GM10266 (cell line): ENCODE measurements around the gene TP63.

ENCODE experiments used
- DNase-seq: peaks from one replicate; pipeline ENCODE4 v3.0.0; 2012; ENCODE audit errors: extremely low spot score
- TF ChIP-seq, protein P1 (sequence below): IDR thresholded peaks from 2 replicates; pipeline ENCODE4 v1.5.1; 2012; ENCODE audit warnings: mild to moderate bottlenecking, low read depth; ENCODE audit not compliant: control insufficient read depth, insufficient read depth; ENCODE audit errors: missing control alignments

Gene TP63

DNA sequence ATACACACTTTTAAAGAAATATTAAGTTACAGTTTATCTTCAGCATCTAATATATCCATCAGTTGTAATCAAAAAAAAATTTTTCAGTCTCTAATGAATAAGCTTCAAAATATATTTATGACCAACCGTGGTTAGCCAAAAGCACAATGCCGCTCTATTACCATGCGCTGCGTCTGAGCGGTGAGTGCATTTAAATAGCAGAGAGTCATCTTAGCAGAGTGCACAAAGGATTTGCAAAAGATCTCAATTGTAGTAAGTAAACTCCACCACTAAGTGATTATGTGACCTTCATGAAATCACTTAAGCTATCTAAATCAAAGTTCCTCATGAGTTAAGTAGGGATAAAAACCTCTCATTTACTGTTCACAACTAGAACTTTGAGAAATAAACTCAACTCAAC is 4.9 kb downstream of the TP63 start:
- DNase-seq, result no peak
- TF ChIP-seq, protein P1, sequence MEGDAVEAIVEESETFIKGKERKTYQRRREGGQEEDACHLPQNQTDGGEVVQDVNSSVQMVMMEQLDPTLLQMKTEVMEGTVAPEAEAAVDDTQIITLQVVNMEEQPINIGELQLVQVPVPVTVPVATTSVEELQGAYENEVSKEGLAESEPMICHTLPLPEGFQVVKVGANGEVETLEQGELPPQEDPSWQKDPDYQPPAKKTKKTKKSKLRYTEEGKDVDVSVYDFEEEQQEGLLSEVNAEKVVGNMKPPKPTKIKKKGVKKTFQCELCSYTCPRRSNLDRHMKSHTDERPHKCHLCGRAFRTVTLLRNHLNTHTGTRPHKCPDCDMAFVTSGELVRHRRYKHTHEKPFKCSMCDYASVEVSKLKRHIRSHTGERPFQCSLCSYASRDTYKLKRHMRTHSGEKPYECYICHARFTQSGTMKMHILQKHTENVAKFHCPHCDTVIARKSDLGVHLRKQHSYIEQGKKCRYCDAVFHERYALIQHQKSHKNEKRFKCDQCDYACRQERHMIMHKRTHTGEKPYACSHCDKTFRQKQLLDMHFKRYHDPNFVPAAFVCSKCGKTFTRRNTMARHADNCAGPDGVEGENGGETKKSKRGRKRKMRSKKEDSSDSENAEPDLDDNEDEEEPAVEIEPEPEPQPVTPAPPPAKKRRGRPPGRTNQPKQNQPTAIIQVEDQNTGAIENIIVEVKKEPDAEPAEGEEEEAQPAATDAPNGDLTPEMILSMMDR, result no peak

DNA sequence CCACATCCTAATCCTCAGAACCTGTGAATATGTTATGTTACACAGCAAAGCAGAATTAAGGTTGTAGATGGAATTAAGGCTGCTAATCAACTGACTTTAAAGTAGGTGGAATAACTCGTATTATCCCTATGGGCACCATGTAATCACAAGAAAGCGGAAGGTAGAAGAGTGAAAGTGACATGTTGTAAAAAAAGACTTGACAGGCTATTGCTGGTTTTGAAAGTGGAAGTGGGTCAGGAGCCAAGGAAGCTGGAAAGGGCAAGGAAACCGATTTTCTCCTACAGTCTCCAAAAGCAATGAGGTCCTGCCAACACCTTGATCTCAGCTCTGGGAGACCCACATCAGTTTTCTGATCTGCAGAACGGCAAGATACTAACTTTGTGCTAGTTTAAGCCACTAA is 6.6 kb downstream of the TP63 start:
- no peak for DNase-seq
- TF ChIP-seq, protein P1, result no peak

DNA sequence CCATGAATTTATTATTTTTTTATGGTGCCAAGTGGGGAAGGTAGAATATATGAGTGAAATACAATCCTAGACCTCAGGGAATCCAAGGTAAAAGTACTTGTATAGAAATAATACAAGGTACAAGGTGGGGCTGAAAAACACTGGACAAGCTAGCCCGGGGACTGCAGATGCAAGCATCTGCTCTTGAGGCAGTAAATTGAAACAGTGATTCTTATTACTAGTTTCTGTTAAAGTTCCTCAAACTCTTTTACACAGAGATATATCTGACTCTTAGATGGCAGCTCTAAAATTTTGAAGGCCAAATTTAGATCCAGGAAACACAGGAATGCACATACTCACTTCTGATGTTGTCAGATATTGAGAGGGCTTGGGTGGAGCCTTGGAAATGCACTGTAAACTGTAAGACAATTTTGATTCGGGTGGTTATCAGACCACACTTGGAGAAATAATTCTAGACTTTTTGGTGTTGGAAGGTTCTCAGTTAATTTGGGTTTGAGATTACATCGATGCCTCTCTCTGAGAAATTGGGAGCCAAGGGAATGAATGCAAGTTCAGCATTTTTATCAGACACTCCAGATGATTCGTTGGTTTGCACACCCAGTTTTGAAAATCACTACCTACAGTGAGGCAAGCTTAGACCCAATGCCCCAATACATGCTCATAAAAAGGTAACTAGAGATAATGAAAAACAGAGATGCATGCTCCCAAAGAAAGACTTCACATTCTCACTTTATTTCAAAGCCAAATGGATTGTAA is 7.3 kb downstream of the TP63 start:
- DNase-seq, result no peak
- TF ChIP-seq, protein P1, result no peak

DNA sequence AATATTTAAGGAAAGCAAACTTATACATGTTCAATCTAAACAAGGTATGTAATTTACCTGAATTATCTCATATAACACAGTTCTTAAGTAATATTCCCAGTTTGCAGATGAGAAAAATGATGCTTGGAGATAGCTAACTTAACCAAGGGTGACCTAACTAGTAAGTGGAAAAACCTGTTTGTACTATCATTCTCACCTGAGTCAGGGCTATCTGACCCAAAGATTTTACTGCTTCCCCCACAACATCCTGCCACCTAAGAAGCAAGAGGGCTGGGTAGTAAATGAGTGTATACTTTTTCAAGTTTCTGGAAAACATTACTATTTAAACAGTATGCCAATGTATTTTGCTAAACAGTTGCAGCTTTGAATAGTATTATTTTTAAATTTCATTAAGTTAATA is 10.6 kb downstream of the TP63 start:
- DNase-seq, result no peak
- TF ChIP-seq, protein P1, result no peak

DNA sequence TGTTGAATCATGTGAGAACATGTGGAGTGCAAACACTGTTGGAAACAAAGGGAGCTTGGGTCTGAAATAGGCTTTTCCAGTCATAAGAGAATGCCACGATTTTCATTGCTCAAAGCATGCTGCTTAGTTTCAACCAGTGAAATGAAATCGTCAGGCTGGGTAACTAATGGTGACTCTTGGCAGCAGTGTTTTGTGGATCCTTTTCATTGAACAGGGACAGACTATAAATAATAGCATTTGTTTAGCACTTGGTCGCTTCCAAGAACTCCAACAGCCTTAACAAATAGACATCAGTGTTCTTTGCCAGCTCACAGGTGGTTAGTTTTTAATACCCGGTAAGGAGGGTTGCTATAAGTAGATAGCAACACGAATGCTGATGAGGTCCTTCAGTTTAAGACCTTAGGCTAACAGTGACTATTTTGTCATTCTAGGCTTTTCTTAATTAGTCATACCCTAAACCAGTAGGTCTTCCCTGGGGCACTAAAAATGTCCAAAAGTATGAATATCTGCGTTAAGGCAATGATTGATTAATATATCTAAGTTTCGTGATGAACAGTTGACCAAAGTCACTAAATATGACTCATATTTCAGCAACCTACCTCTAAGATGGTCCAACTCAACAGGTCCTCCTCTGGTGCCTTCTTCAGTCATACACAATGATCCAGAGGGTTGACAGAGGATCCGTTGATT is 15.8 kb downstream of the TP63 start:
- TF ChIP-seq, protein P1, result no peak
- no peak for DNase-seq

DNA sequence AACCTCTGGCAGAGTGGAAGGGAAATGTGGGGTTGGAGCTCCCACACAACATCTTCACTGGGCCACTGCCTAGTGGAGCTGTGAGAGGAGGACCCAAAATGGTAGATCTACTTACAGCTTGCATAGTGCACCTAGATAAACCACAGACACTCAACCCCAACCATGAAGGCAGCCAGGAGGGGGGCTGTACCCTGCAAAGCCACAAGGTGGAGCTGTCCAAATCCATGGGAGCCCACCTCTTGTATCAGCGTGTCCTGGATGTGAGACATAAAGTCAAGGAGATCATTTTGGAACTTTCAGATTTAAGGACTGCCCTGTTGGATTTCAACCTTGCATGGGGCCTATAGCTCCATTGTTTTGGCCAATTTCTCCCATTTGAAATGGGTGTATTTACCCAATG is 20.9 kb downstream of the TP63 start:
- DNase-seq, result no peak
- TF ChIP-seq, protein P1, result peak; percentile 23

DNA sequence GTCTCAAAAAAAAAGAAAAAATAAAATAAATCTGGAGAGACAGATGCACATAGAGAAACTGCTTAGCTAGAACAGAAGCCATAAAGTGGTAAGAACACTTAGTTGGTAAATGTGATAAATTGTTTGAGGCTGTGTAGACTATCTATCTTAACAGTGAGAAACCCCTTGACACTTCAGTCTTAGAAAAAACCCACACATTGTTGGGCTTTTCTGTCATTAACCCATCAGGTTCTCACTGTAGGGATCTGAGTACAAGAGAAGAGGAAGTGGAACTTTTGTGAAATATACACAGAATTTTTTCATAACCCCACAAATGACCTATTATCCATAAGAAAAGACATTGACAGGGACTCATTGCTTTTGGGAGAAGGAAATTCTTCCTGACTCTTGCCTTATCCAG is 24.4 kb downstream of the TP63 start:
- no peak for DNase-seq
- TF ChIP-seq, protein P1, result no peak
